ENCODE measurements around the gene TNPO2.
A peak's percentile ranks its signal among the peaks of the same experiment; 100 is the strongest.

Gene TNPO2

GRCh38 chr19:12720851-12721655, 2.7 kb downstream of the TNPO2 start:
- TF ChIP-seq ZNF626 (tag by site-specific recombination; IDR thresholded peaks at IDR 0.05) (no peak), ZNF639 (tag by site-specific recombination; IDR thresholded peaks at IDR 0.05) (no peak), KLF17 (tag by site-specific recombination; IDR thresholded peaks at IDR 0.05) (peak; percentile 52), ZNF426 (tag by site-specific recombination; IDR thresholded peaks at IDR 0.05) (no peak), ZNF600 (tag by site-specific recombination; IDR thresholded peaks at IDR 0.05) (peak; percentile 55), ZFHX2 (tag by site-specific recombination; conservative IDR thresholded peaks at IDR 0.05) (peak; percentile 61; the same call in 1 of the 2 replicates), EGR2 (tag by site-specific recombination; IDR thresholded peaks at IDR 0.05; ENCODE audit: low read depth) (peak; percentile 31; the same call in 1 of the 2 replicates), GLIS1 (tag by site-specific recombination; IDR thresholded peaks at IDR 0.05) (peak; percentile 12; the same call in 1 of the 2 replicates), ZBTB48 (tag by site-specific recombination; IDR thresholded peaks at IDR 0.05) (peak; percentile 42; the same call in 1 of the 2 replicates), ZNF140 (tag by site-specific recombination; IDR thresholded peaks at IDR 0.05) (no peak), ZFP3 (tag by site-specific recombination; IDR thresholded peaks at IDR 0.05; ENCODE audit: low read depth) (no peak), ZEB2 (tag by site-specific recombination; IDR thresholded peaks at IDR 0.05) (peak; percentile 12; the same call in 1 of the 2 replicates), SP2 (tag by site-specific recombination; IDR thresholded peaks at IDR 0.05) (peak; percentile 12; the same call in 1 of the 2 replicates), FEZF1 (tag by site-specific recombination; IDR thresholded peaks at IDR 0.05) (no peak), ZBTB20 (tag by site-specific recombination; IDR thresholded peaks at IDR 0.05) (peak; percentile 77), ZBTB26 (tag by site-specific recombination; optimal IDR thresholded peaks at IDR 0.05) (peak; percentile 92), KLF1 (tag by site-specific recombination; IDR thresholded peaks at IDR 0.05) (peak; percentile 55), ZXDB (tag by site-specific recombination; IDR thresholded peaks at IDR 0.05) (peak; percentile 19; the same call in 1 of the 2 replicates), ZNF521 (tag by site-specific recombination; IDR thresholded peaks at IDR 0.05) (no peak), KLF9 (tag by site-specific recombination; IDR thresholded peaks at IDR 0.05; ENCODE audit: low read depth) (peak; percentile 18; the same call in 1 of the 2 replicates)
- TF ChIP-seq, protein P1, sequence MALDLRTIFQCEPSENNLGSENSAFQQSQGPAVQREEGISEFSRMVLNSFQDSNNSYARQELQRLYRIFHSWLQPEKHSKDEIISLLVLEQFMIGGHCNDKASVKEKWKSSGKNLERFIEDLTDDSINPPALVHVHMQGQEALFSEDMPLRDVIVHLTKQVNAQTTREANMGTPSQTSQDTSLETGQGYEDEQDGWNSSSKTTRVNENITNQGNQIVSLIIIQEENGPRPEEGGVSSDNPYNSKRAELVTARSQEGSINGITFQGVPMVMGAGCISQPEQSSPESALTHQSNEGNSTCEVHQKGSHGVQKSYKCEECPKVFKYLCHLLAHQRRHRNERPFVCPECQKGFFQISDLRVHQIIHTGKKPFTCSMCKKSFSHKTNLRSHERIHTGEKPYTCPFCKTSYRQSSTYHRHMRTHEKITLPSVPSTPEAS (tag by site-specific recombination; IDR thresholded peaks at IDR 0.05), result no peak
- Histone ChIP-seq H3K9me3 (ENCODE audit: control insufficient read depth, insufficient read depth, low read depth, low read length) (no peaks in the 10 kb centered on the region), H3K4me1 (ENCODE audit: control insufficient read depth, insufficient read depth, low read length) (no peaks in the 10 kb centered on the region), H3K4me3 (ENCODE audit: low read depth, low read length) (peak overlapping the region; percentile 79), H3K36me3 (ENCODE audit: control insufficient read depth in 2 of 2, insufficient read depth in 1 of 2, low read length in 2 of 2) (peaks cover 27 to 45% of the 10 kb centered on the region in 2 experiments), H3K27ac (ENCODE audit: extremely low read depth, low read depth, low read length) (peak overlapping the region; percentile 97)
- CTCF ChIA-PET, result interaction anchor here (0.6 to 3.3 kb wide), 7 partner anchors 12 to 338 kb away, joined by 3 to 19 read pairs (median 4); partner anchors contain the start of gene TRIR
- POLR2A ChIA-PET, result interaction anchor here (0.5 to 5.1 kb wide), 6 partner anchors 11 to 88 kb away, joined by 3 to 89 read pairs (median 4); partner anchors contain the start of genes GET3, JUNB and TRIR
